Activated CD4-positive, alpha-beta T cell treated with anti-CD3 and anti-CD28 coated beads, Interleukin-2, amount 10 ng/mL, durations not matched to agents 7 days and 5 days (primary cell): Measurements from ENCODE around the gene CEMIP. TPM values are rescaled to one million over a fixed set of nuclear protein-coding genes. Genes with fewer than 3 reads are reported as not detected.
A peak's percentile ranks its signal among the peaks of the same experiment; 100 is the strongest.

ENCODE experiments used
- CTCF ChIA-PET: fragments of 350-600 bp; sonication (Branson Sonifier 250); formaldehyde crosslinking; loops from one replicate; lab custom pipeline; 2021; ENCODE audit warnings: antibody characterized with exemption; lab: Charles Lee
- POLR2A ChIA-PET: fragments of 350-600 bp; sonication (Branson Sonifier 250); formaldehyde crosslinking; loops from one replicate; lab custom pipeline; 2021; ENCODE audit warnings: antibody characterized with exemption; lab: Charles Lee
- DNase-seq: peaks from one replicate; pipeline ENCODE4 v3.0.0-alpha.2; 2020
- H3K27ac Mint-ChIP-seq: one replicate; pipeline ENCODE4 v1.8.0; 2021; ENCODE audit warnings: mild to moderate bottlenecking, moderate library complexity, mixed read lengths
- H3K27me3 Mint-ChIP-seq: one replicate; pipeline ENCODE4 v1.8.0; 2021; ENCODE audit warnings: mixed read lengths
- H3K36me3 Mint-ChIP-seq: one replicate; pipeline ENCODE4 v1.8.0; 2021; ENCODE audit warnings: low read depth, mixed read lengths
- H3K4me1 Mint-ChIP-seq: one replicate; pipeline ENCODE4 v1.8.0; 2021; ENCODE audit warnings: mixed read lengths
- H3K4me3 Mint-ChIP-seq: one replicate; pipeline ENCODE4 v1.8.0; 2021; ENCODE audit warnings: mild to moderate bottlenecking, moderate library complexity, mixed read lengths
- H3K9me3 Mint-ChIP-seq: one replicate; pipeline ENCODE4 v1.8.0; 2021; ENCODE audit warnings: mixed read lengths
- total RNA-seq, 2 experiments: library from RNA; stranded (reverse); gene quantifications; one replicate each; pipeline ENCODE4 v1.2.3, GENCODE V29; 2021

CEMIP gene
- total RNA-seq, 2 experiments from 2014 or later: not detected

GRCh38 chr15:80834906-80835305, 55.7 kb downstream of the CEMIP start:
- POLR2A ChIA-PET: no interaction called here
- no peaks in the 10 kb centered on the region for H3K36me3 Mint-ChIP-seq
- H3K9me3 Mint-ChIP-seq: no peaks in the 10 kb centered on the region
- H3K4me3 Mint-ChIP-seq: no peak overlapping the region
- H3K27me3 Mint-ChIP-seq: peaks cover 3% of the 10 kb centered on the region
- no peak overlapping the region for H3K27ac Mint-ChIP-seq
- no peak for DNase-seq
- CTCF ChIA-PET: interaction anchor here (0.6 to 1.9 kb wide), 2 partner anchors 12 to 173 kb away, joined by 3 to 4 read pairs; no protein-coding TSS in a partner anchor
- H3K4me1 Mint-ChIP-seq: no peaks in the 10 kb centered on the region

GRCh38 chr15:80835336-80835735, 56.2 kb downstream of the CEMIP start:
- Mint-ChIP-seq H3K4me1 (no peaks in the 10 kb centered on the region), H3K9me3 (no peaks in the 10 kb centered on the region), H3K27me3 (peaks cover 3% of the 10 kb centered on the region), H3K4me3 (no peak overlapping the region), H3K27ac (no peak overlapping the region), H3K36me3 (no peaks in the 10 kb centered on the region)
- ChIA-PET CTCF (interaction anchor here (0.6 to 1.9 kb wide), 2 partner anchors 12 to 174 kb away, joined by 3 to 4 read pairs; no protein-coding TSS in a partner anchor), POLR2A (no interaction called here)
- no peak for DNase-seq

- Mint-ChIP-seq H3K4me3 (no peak overlapping the region), H3K27ac (no peak overlapping the region), H3K27me3 (peaks cover 3% of the 10 kb centered on the region), H3K36me3 (no peaks in the 10 kb centered on the region), H3K4me1 (no peaks in the 10 kb centered on the region), H3K9me3 (no peaks in the 10 kb centered on the region)
- DNase-seq: no peak
- ChIA-PET POLR2A (no interaction called here), CTCF (interaction anchor here (1.9 kb wide), 1 partner anchor 11 kb away, joined by 4 read pairs; no protein-coding TSS in a partner anchor)
These were observed 57.1 kb downstream of the CEMIP start for GRCh38 chr15:80836223-80836622.

- Mint-ChIP-seq H3K36me3 (no peaks in the 10 kb centered on the region), H3K9me3 (no peaks in the 10 kb centered on the region), H3K27ac (no peak overlapping the region), H3K4me1 (no peaks in the 10 kb centered on the region), H3K4me3 (no peak overlapping the region), H3K27me3 (peaks cover 3% of the 10 kb centered on the region)
- ChIA-PET CTCF (no interaction called here), POLR2A (no interaction called here)
- no peak for DNase-seq
These were observed 57.8 kb downstream of the CEMIP start for GRCh38 chr15:80837006-80837405.

GRCh38 chr15:80838012-80838411, 58.8 kb downstream of the CEMIP start:
- peaks cover 8% of the 10 kb centered on the region for H3K27me3 Mint-ChIP-seq
- H3K27ac Mint-ChIP-seq: no peak overlapping the region
- CTCF ChIA-PET: no interaction called here
- no peaks in the 10 kb centered on the region for H3K36me3 Mint-ChIP-seq
- no peaks in the 10 kb centered on the region for H3K9me3 Mint-ChIP-seq
- POLR2A ChIA-PET: no interaction called here
- H3K4me1 Mint-ChIP-seq: no peaks in the 10 kb centered on the region
- H3K4me3 Mint-ChIP-seq: no peak overlapping the region
- no peak for DNase-seq

GRCh38 chr15:80838666-80839065, 59.5 kb downstream of the CEMIP start:
- Mint-ChIP-seq H3K4me3 (no peak overlapping the region), H3K9me3 (no peaks in the 10 kb centered on the region), H3K36me3 (no peaks in the 10 kb centered on the region), H3K4me1 (no peaks in the 10 kb centered on the region), H3K27ac (no peak overlapping the region), H3K27me3 (peaks cover 8% of the 10 kb centered on the region)
- CTCF ChIA-PET: no interaction called here
- POLR2A ChIA-PET: no interaction called here
- no peak for DNase-seq

- Mint-ChIP-seq H3K36me3 (no peaks in the 10 kb centered on the region), H3K4me1 (no peaks in the 10 kb centered on the region), H3K4me3 (no peak overlapping the region), H3K27me3 (peaks cover 5% of the 10 kb centered on the region), H3K27ac (no peak overlapping the region), H3K9me3 (no peaks in the 10 kb centered on the region)
- POLR2A ChIA-PET: no interaction called here
- CTCF ChIA-PET: no interaction called here
- no peak for DNase-seq
These were observed 60.6 kb downstream of the CEMIP start for GRCh38 chr15:80839764-80840130.

GRCh38 chr15:80840182-80841130, 61.3 kb downstream of the CEMIP start:
- Mint-ChIP-seq H3K4me1 (no peaks in the 10 kb centered on the region), H3K27me3 (peaks cover 5% of the 10 kb centered on the region), H3K36me3 (no peaks in the 10 kb centered on the region), H3K9me3 (no peaks in the 10 kb centered on the region), H3K27ac (no peak overlapping the region), H3K4me3 (no peak overlapping the region)
- CTCF ChIA-PET: no interaction called here
- no peak for DNase-seq
- POLR2A ChIA-PET: no interaction called here

- H3K4me1 Mint-ChIP-seq: no peaks in the 10 kb centered on the region
- H3K9me3 Mint-ChIP-seq: no peaks in the 10 kb centered on the region
- no peaks in the 10 kb centered on the region for H3K36me3 Mint-ChIP-seq
These were observed 62.4 kb downstream of the CEMIP start for GRCh38 chr15:80841541-80841940.

GRCh38 chr15:80844011-80844732, 65.0 kb downstream of the CEMIP start:
- no peak for DNase-seq
- Mint-ChIP-seq H3K4me3 (no peak overlapping the region), H3K36me3 (no peaks in the 10 kb centered on the region), H3K4me1 (no peaks in the 10 kb centered on the region), H3K27me3 (peaks cover 11% of the 10 kb centered on the region), H3K9me3 (no peaks in the 10 kb centered on the region), H3K27ac (no peak overlapping the region)
- CTCF ChIA-PET: no interaction called here
- POLR2A ChIA-PET: no interaction called here

More at GRCh38 chr15:80841541-80841940, 62.4 kb downstream of the CEMIP start:
- Mint-ChIP-seq H3K4me3 (no peak overlapping the region), H3K27ac (no peak overlapping the region), H3K27me3 (peaks cover 5% of the 10 kb centered on the region)
- ChIA-PET CTCF (no interaction called here), POLR2A (no interaction called here)
- DNase-seq: no peak

- CTCF ChIA-PET: interaction anchor here (1.3 kb wide), 1 partner anchor 11 kb away, joined by 4 read pairs; no protein-coding TSS in a partner anchor
- H3K36me3 Mint-ChIP-seq: no peaks in the 10 kb centered on the region
- peak overlapping the region; percentile 38 for H3K27ac Mint-ChIP-seq
- DNase-seq: no peak
- H3K4me3 Mint-ChIP-seq: no peak overlapping the region
- POLR2A ChIA-PET: no interaction called here
- H3K4me1 Mint-ChIP-seq: no peaks in the 10 kb centered on the region
- H3K9me3 Mint-ChIP-seq: no peaks in the 10 kb centered on the region
- H3K27me3 Mint-ChIP-seq: peaks cover 13% of the 10 kb centered on the region
These were observed 67.1 kb downstream of the CEMIP start for GRCh38 chr15:80846031-80846815.

GRCh38 chr15:80849308-80849707, 70.1 kb downstream of the CEMIP start:
- no peaks in the 10 kb centered on the region for H3K4me1 Mint-ChIP-seq
- H3K36me3 Mint-ChIP-seq: no peaks in the 10 kb centered on the region
- H3K4me3 Mint-ChIP-seq: no peak overlapping the region
- H3K27me3 Mint-ChIP-seq: peaks cover 15% of the 10 kb centered on the region
- POLR2A ChIA-PET: no interaction called here
- CTCF ChIA-PET: no interaction called here
- H3K27ac Mint-ChIP-seq: no peak overlapping the region
- H3K9me3 Mint-ChIP-seq: no peaks in the 10 kb centered on the region
- no peak for DNase-seq
